ENCODE data around the gene YWHAG.
"Not testable (repeated sequence)": the region's sequence is repeated elsewhere in the genome, so short reads cannot be mapped to it uniquely, and the experiment has no call there.

Gene YWHAG

GRCh38 chr7:76291351-76292212 is 67.2 kb downstream of the YWHAG start:
- FAIRE-seq: peak; percentile 95

- FAIRE-seq: not testable (repeated sequence)
These were observed 67.9 kb downstream of the YWHAG start for GRCh38 chr7:76290847-76291350.

GRCh38 chr7:76286842-76287403 is 71.9 kb downstream of the YWHAG start:
- FAIRE-seq: no peak

- FAIRE-seq: no peak
These were observed 73.0 kb downstream of the YWHAG start for GRCh38 chr7:76285604-76286374.

GRCh38 chr7:76283254-76284159 is 75.3 kb downstream of the YWHAG start:
- FAIRE-seq: no peak

- no peak for FAIRE-seq
These were observed 76.2 kb downstream of the YWHAG start for GRCh38 chr7:76282344-76283253.

GRCh38 chr7:76281706-76282343 is 77.0 kb downstream of the YWHAG start:
- no peak for FAIRE-seq

- FAIRE-seq: no peak
These were observed 77.6 kb downstream of the YWHAG start for GRCh38 chr7:76281006-76281705.

GRCh38 chr7:76280408-76280807 is 78.4 kb downstream of the YWHAG start:
- FAIRE-seq: no peak

GRCh38 chr7:76278540-76278939 is 80.3 kb downstream of the YWHAG start:
- FAIRE-seq: no peak
